Measurements from ENCODE around the gene SCNN1A. TPM values are rescaled to one million over a fixed set of nuclear protein-coding genes. Genes with fewer than 3 reads are reported as not detected.
A peak's percentile ranks its signal among the peaks of the same experiment; 100 is the strongest.

SCNN1A gene
- total RNA-seq, 2 experiments from 2014 or later = 0.49 to 0.58 TPM

- DNase-seq (no peak), ATAC-seq (no peak)
- Mint-ChIP-seq H3K27ac (no peak overlapping the region), H3K27me3 (peaks cover 13% of the 10 kb centered on the region), H3K36me3 (no peaks in the 10 kb centered on the region), H3K4me1 (no peaks in the 10 kb centered on the region), H3K4me3 (no peak overlapping the region), H3K9me3 (ENCODE audit: low read depth) (no peaks in the 10 kb centered on the region)
- CTCF ChIA-PET = no interaction called here
Measured at GRCh38 chr12:6394398-6394797, 19.0 kb upstream of the SCNN1A start.

GRCh38 chr12:6393109-6393508 is 17.7 kb upstream of the SCNN1A start:
- no peak for DNase-seq
- no peak for ATAC-seq
- no peak overlapping the region for H3K4me3 Mint-ChIP-seq
- H3K9me3 Mint-ChIP-seq (ENCODE audit: low read depth) = no peaks in the 10 kb centered on the region
- no peaks in the 10 kb centered on the region for H3K36me3 Mint-ChIP-seq
- no peaks in the 10 kb centered on the region for H3K4me1 Mint-ChIP-seq
- CTCF ChIA-PET = no interaction called here
- no peak overlapping the region for H3K27ac Mint-ChIP-seq
- peaks cover 18% of the 10 kb centered on the region for H3K27me3 Mint-ChIP-seq

GRCh38 chr12:6392504-6392903 is 17.1 kb upstream of the SCNN1A start:
- no peak for DNase-seq
- peaks cover 20% of the 10 kb centered on the region for H3K27me3 Mint-ChIP-seq
- H3K4me1 Mint-ChIP-seq = no peaks in the 10 kb centered on the region
- CTCF ChIA-PET = no interaction called here
- H3K4me3 Mint-ChIP-seq = no peak overlapping the region
- no peak for ATAC-seq
- no peak overlapping the region for H3K27ac Mint-ChIP-seq
- H3K9me3 Mint-ChIP-seq (ENCODE audit: low read depth) = no peaks in the 10 kb centered on the region
- H3K36me3 Mint-ChIP-seq = no peaks in the 10 kb centered on the region

GRCh38 chr12:6391013-6391412 is 15.7 kb upstream of the SCNN1A start:
- H3K4me1 Mint-ChIP-seq = no peaks in the 10 kb centered on the region
- DNase-seq = no peak
- H3K9me3 Mint-ChIP-seq (ENCODE audit: low read depth) = no peaks in the 10 kb centered on the region
- peaks cover 22% of the 10 kb centered on the region for H3K27me3 Mint-ChIP-seq
- CTCF ChIA-PET = no interaction called here
- no peak overlapping the region for H3K4me3 Mint-ChIP-seq
- no peak for ATAC-seq
- H3K36me3 Mint-ChIP-seq = no peaks in the 10 kb centered on the region
- H3K27ac Mint-ChIP-seq = no peak overlapping the region

- ATAC-seq = no peak
- DNase-seq = no peak
- H3K27ac Mint-ChIP-seq = no peak overlapping the region
- peaks cover 16% of the 10 kb centered on the region for H3K27me3 Mint-ChIP-seq
- H3K9me3 Mint-ChIP-seq (ENCODE audit: low read depth) = no peaks in the 10 kb centered on the region
- no peak overlapping the region for H3K4me3 Mint-ChIP-seq
- no peaks in the 10 kb centered on the region for H3K4me1 Mint-ChIP-seq
- no peaks in the 10 kb centered on the region for H3K36me3 Mint-ChIP-seq
- CTCF ChIA-PET = no interaction called here
Measured at GRCh38 chr12:6390084-6390799, 14.9 kb upstream of the SCNN1A start.

- Mint-ChIP-seq H3K4me1 (no peaks in the 10 kb centered on the region), H3K9me3 (ENCODE audit: low read depth) (no peaks in the 10 kb centered on the region), H3K36me3 (no peaks in the 10 kb centered on the region), H3K4me3 (no peak overlapping the region), H3K27ac (no peak overlapping the region), H3K27me3 (peaks cover 32% of the 10 kb centered on the region)
- CTCF ChIA-PET = interaction anchor here (0.7 to 1.0 kb wide), 2 partner anchors 10 to 24 kb away, joined by 3 read pairs; no protein-coding TSS in a partner anchor
- DNase-seq = no peak
- ATAC-seq = no peak
Measured at GRCh38 chr12:6387541-6387940, 12.2 kb upstream of the SCNN1A start.

- Mint-ChIP-seq H3K9me3 (ENCODE audit: low read depth) (no peaks in the 10 kb centered on the region), H3K4me1 (no peaks in the 10 kb centered on the region), H3K4me3 (no peak overlapping the region), H3K36me3 (no peaks in the 10 kb centered on the region), H3K27ac (no peak overlapping the region), H3K27me3 (peaks cover 42% of the 10 kb centered on the region)
- ATAC-seq (no peak), DNase-seq (no peak)
- CTCF ChIA-PET = no interaction called here
Measured at GRCh38 chr12:6386491-6386890, 11.1 kb upstream of the SCNN1A start.

GRCh38 chr12:6386038-6386437 is 10.7 kb upstream of the SCNN1A start:
- Mint-ChIP-seq H3K27me3 (peaks cover 47% of the 10 kb centered on the region), H3K36me3 (no peaks in the 10 kb centered on the region), H3K4me3 (no peak overlapping the region), H3K27ac (no peak overlapping the region), H3K9me3 (ENCODE audit: low read depth) (no peaks in the 10 kb centered on the region), H3K4me1 (no peaks in the 10 kb centered on the region)
- DNase-seq = no peak
- ATAC-seq = no peak
- CTCF ChIA-PET = no interaction called here

GRCh38 chr12:6384499-6385436 is 9.4 kb upstream of the SCNN1A start:
- ATAC-seq (no peak), DNase-seq (no peak)
- peaks cover 56% of the 10 kb centered on the region for H3K27me3 Mint-ChIP-seq
- CTCF ChIA-PET = no interaction called here
- no peak overlapping the region for H3K4me3 Mint-ChIP-seq
- no peaks in the 10 kb centered on the region for H3K36me3 Mint-ChIP-seq
- no peaks in the 10 kb centered on the region for H3K4me1 Mint-ChIP-seq
- no peak overlapping the region for H3K27ac Mint-ChIP-seq
- no peaks in the 10 kb centered on the region for H3K9me3 Mint-ChIP-seq (ENCODE audit: low read depth)

GRCh38 chr12:6383572-6384498 is 8.5 kb upstream of the SCNN1A start, which contains the start of gene LTBR:
LTBR (plus strand) TSS chr12:6384162; CDS start chr12:6384359, 197 bp downstream.
- ATAC-seq (peak; percentile 23), DNase-seq (no peak)
- no peaks in the 10 kb centered on the region for H3K36me3 Mint-ChIP-seq
- H3K27ac Mint-ChIP-seq = no peak within 1 kb of the TSS
- peaks cover 59% of the 10 kb centered on the region for H3K27me3 Mint-ChIP-seq
- H3K4me1 Mint-ChIP-seq = no peaks in the 10 kb centered on the region
- H3K9me3 Mint-ChIP-seq (ENCODE audit: low read depth) = no peaks in the 10 kb centered on the region
- CTCF ChIA-PET = interaction anchor here (0.7 kb wide), 1 partner anchor 81 kb away, joined by 4 read pairs; no protein-coding TSS in a partner anchor
- no peak within 1 kb of the TSS for H3K4me3 Mint-ChIP-seq

- H3K4me3 Mint-ChIP-seq = no peak overlapping the region
- H3K27ac Mint-ChIP-seq = no peak overlapping the region
- DNase-seq = no peak
- peaks cover 52% of the 10 kb centered on the region for H3K27me3 Mint-ChIP-seq
- CTCF ChIA-PET = interaction anchor here (2.1 kb wide), 1 partner anchor 48 kb away, joined by 5 read pairs; no protein-coding TSS in a partner anchor
- H3K4me1 Mint-ChIP-seq = no peaks in the 10 kb centered on the region
- H3K9me3 Mint-ChIP-seq (ENCODE audit: low read depth) = no peaks in the 10 kb centered on the region
- ATAC-seq = no peak
- no peaks in the 10 kb centered on the region for H3K36me3 Mint-ChIP-seq
Measured at GRCh38 chr12:6382982-6383381, 7.6 kb upstream of the SCNN1A start.

GRCh38 chr12:6382371-6382770 is 7.0 kb upstream of the SCNN1A start:
- Mint-ChIP-seq H3K27me3 (peaks cover 51% of the 10 kb centered on the region), H3K4me1 (peaks cover 4% of the 10 kb centered on the region), H3K27ac (no peak overlapping the region), H3K9me3 (ENCODE audit: low read depth) (no peaks in the 10 kb centered on the region), H3K36me3 (no peaks in the 10 kb centered on the region), H3K4me3 (no peak overlapping the region)
- CTCF ChIA-PET = interaction anchor here (2.1 kb wide), 1 partner anchor 47 kb away, joined by 5 read pairs; no protein-coding TSS in a partner anchor
- DNase-seq (no peak), ATAC-seq (no peak)
